WTC11 (cell line): ENCODE data around the gene CACNG3. TPM values are rescaled to one million over a fixed set of nuclear protein-coding genes. Genes with fewer than 3 reads are reported as not detected.

Source experiments
- ATAC-seq: fragments of 200-7000 bp; cut with Tn5 transposase; 2 replicates; pipeline ENCODE4 v1.10.0; 2021; ENCODE audit warnings: mild to moderate bottlenecking, moderate library complexity
- CTCF ChIA-PET: fragments of 300-600 bp; sonication (Branson Sonifier 250); formaldehyde crosslinking; loops from one replicate; lab custom pipeline; 2021; ENCODE audit warnings: antibody characterized with exemption; lab: Charles Lee
- POLR2A ChIA-PET: fragments of 350-600 bp; sonication (Branson Sonifier 250); formaldehyde crosslinking; loops from one replicate; lab custom pipeline; 2021; ENCODE audit warnings: antibody characterized with exemption; lab: Charles Lee
- DNase-seq: peaks from one replicate; pipeline ENCODE4 v3.0.0; 2021; ENCODE audit warnings: low spot score
- H3K27ac Mint-ChIP-seq: 2 replicates; pipeline ENCODE4 v1.8.0; 2021; ENCODE audit warnings: mixed read lengths
- H3K27me3 Mint-ChIP-seq: 2 replicates; pipeline ENCODE4 v1.8.0; 2021; ENCODE audit warnings: low read depth, mild to moderate bottlenecking, moderate library complexity, mixed read lengths
- H3K36me3 Mint-ChIP-seq: 2 replicates; pipeline ENCODE4 v1.8.0; 2021; ENCODE audit warnings: mixed read lengths
- H3K4me1 Mint-ChIP-seq: 2 replicates; pipeline ENCODE4 v1.8.0; 2022; ENCODE audit warnings: mixed read lengths
- H3K4me3 Mint-ChIP-seq: 2 replicates; pipeline ENCODE4 v1.8.0; 2021; ENCODE audit warnings: mild to moderate bottlenecking, moderate library complexity, mixed read lengths
- H3K9me3 Mint-ChIP-seq: 2 replicates; pipeline ENCODE4 v1.8.0; 2021; ENCODE audit warnings: mixed read lengths
- CREB1 ChIP-seq: sonication (generic); formaldehyde crosslinking; IDR thresholded peaks from 2 replicates; pipeline ENCODE4 v1.8.0; 2023; ENCODE audit warnings: mild to moderate bottlenecking, missing genetic modification reagents
- CREM ChIP-seq: sonication (generic); formaldehyde crosslinking; IDR thresholded peaks from 2 replicates; pipeline ENCODE4 v1.8.1; 2022; ENCODE audit warnings: mild to moderate bottlenecking, missing genetic modification reagents, moderate library complexity
- ELF4 ChIP-seq: sonication (generic); formaldehyde crosslinking; IDR thresholded peaks from 2 replicates; pipeline ENCODE4 v1.8.1; 2022; ENCODE audit warnings: low read depth, mild to moderate bottlenecking, moderate library complexity, missing genetic modification reagents
- IRF1 ChIP-seq: sonication (generic); formaldehyde crosslinking; IDR thresholded peaks from 2 replicates; pipeline ENCODE4 v1.8.0; 2023; ENCODE audit warnings: missing genetic modification reagents
- JAZF1 ChIP-seq: fragments of 250-450 bp; sonication (Bioruptor Pico); IDR thresholded peaks from 2 replicates; pipeline ENCODE4 v1.9.0; 2021; ENCODE audit warnings: moderate library complexity, mild to moderate bottlenecking, inconsistent platforms
- KAT7 ChIP-seq: sonication (generic); formaldehyde crosslinking; IDR thresholded peaks from 2 replicates; pipeline ENCODE4 v1.8.1; 2023; ENCODE audit warnings: missing genetic modification reagents, mild to moderate bottlenecking, borderline replicate concordance
- NFYB ChIP-seq: sonication (generic); formaldehyde crosslinking; conservative IDR thresholded peaks from 2 replicates; pipeline ENCODE4 v1.8.0; 2022; ENCODE audit warnings: low read depth, missing genetic modification reagents
- PRDM15 ChIP-seq: sonication (generic); formaldehyde crosslinking; IDR thresholded peaks from 2 replicates; pipeline ENCODE4 v1.8.0; 2022; ENCODE audit warnings: missing genetic modification reagents
- PREB ChIP-seq: sonication (generic); formaldehyde crosslinking; IDR thresholded peaks from 2 replicates; pipeline ENCODE4 v1.8.1; 2022; ENCODE audit warnings: mild to moderate bottlenecking, missing genetic modification reagents, moderate library complexity, borderline replicate concordance
- RORB ChIP-seq: fragments of 250-450 bp; sonication (Bioruptor Pico); IDR thresholded peaks from 2 replicates; pipeline ENCODE4 v1.9.0; 2021; ENCODE audit warnings: mild to moderate bottlenecking
- SMAD4 ChIP-seq: sonication (generic); formaldehyde crosslinking; IDR thresholded peaks from 2 replicates; pipeline ENCODE4 v1.8.0; 2022; ENCODE audit warnings: mild to moderate bottlenecking, missing genetic modification reagents
- STAT6 ChIP-seq: sonication (generic); formaldehyde crosslinking; conservative IDR thresholded peaks from 2 replicates; pipeline ENCODE4 v1.8.1; 2023; ENCODE audit warnings: mild to moderate bottlenecking, low read depth, missing genetic modification reagents, moderate library complexity
- TEAD4 ChIP-seq: sonication (generic); formaldehyde crosslinking; IDR thresholded peaks from 2 replicates; pipeline ENCODE4 v1.8.0; 2022; ENCODE audit warnings: mild to moderate bottlenecking, missing genetic modification reagents
- USF1 ChIP-seq: sonication (generic); formaldehyde crosslinking; IDR thresholded peaks from 2 replicates; pipeline ENCODE4 v1.8.0; 2022; ENCODE audit warnings: mild to moderate bottlenecking, missing genetic modification reagents
- ZNF263 ChIP-seq: sonication (generic); formaldehyde crosslinking; IDR thresholded peaks from 2 replicates; pipeline ENCODE4 v1.8.1; 2022; ENCODE audit warnings: low read depth, mild to moderate bottlenecking, moderate library complexity, missing genetic modification reagents
- ZNF416 ChIP-seq: fragments of 250-450 bp; sonication (Bioruptor Pico); IDR thresholded peaks from 2 replicates; pipeline ENCODE4 v1.9.0; 2021; ENCODE audit warnings: mild to moderate bottlenecking, inconsistent platforms
- total RNA-seq: library from RNA; stranded (reverse); gene quantifications from 3 replicates; pipeline ENCODE4 v1.2.3, GENCODE V29; 2021

CACNG3 gene
- total RNA-seq, 1 experiment from 2014 or later: not detected

- Mint-ChIP-seq H3K36me3 (no peaks in the 10 kb centered on the region), H3K4me3 (no peak overlapping the region), H3K9me3 (peaks cover 7% of the 10 kb centered on the region), H3K27ac (no peak overlapping the region), H3K4me1 (no peaks in the 10 kb centered on the region), H3K27me3 (no peaks in the 10 kb centered on the region; the same call in 1 of the 2 replicates)
- ATAC-seq (no peak), DNase-seq (no peak)
- CTCF ChIA-PET: no interaction called here
- no peak for TF ChIP-seq KAT7 (CRISPR knock-in tag)
- POLR2A ChIA-PET: no interaction called here
Observed at GRCh38 chr16:24221219-24221618, 34.9 kb upstream of the CACNG3 start.

GRCh38 chr16:24228514-24228913, 27.6 kb upstream of the CACNG3 start:
- CTCF ChIA-PET: interaction anchor here (1.1 to 1.5 kb wide), 2 partner anchors 157 to 276 kb away, joined by 3 read pairs; no protein-coding TSS in a partner anchor
- no peak for TF ChIP-seq PRDM15 (CRISPR knock-in tag)
- TF ChIP-seq CREM: no peak
- TF ChIP-seq STAT6 (CRISPR knock-in tag): no peak
- no peak for TF ChIP-seq USF1 (CRISPR knock-in tag)
- no peak for TF ChIP-seq JAZF1
- no peak for TF ChIP-seq SMAD4 (CRISPR knock-in tag)
- no peak for TF ChIP-seq IRF1
- TF ChIP-seq TEAD4: no peak
- no peak for TF ChIP-seq CREB1 (CRISPR knock-in tag)
- no peak for TF ChIP-seq NFYB
- no peak for TF ChIP-seq ELF4 (CRISPR knock-in tag)
- no peak for TF ChIP-seq ZNF416
- TF ChIP-seq RORB (CRISPR knock-in tag): no peak
- TF ChIP-seq PREB (CRISPR knock-in tag): no peak
- no peak for TF ChIP-seq ZNF263 (CRISPR knock-in tag)
- TF ChIP-seq, all 79 proteins: peak for 0
- H3K9me3 Mint-ChIP-seq: peaks cover 3% of the 10 kb centered on the region; the same call in 1 of the 2 replicates
- DNase-seq (no peak), ATAC-seq (no peak)
- no peaks in the 10 kb centered on the region for H3K36me3 Mint-ChIP-seq
- POLR2A ChIA-PET: no interaction called here
- H3K27me3 Mint-ChIP-seq: no peaks in the 10 kb centered on the region
- no peaks in the 10 kb centered on the region for H3K4me1 Mint-ChIP-seq
- no peak overlapping the region for H3K27ac Mint-ChIP-seq
- no peak overlapping the region for H3K4me3 Mint-ChIP-seq
